IPS-18c (cell line): ENCODE results near the gene IFNAR1.
A peak's percentile ranks its signal among the peaks of the same experiment; 100 is the strongest.

Source experiments
- H3K4me3 ChIP-seq: 2 replicates; pipeline ENCODE4 v1.7.0; 2013; ENCODE audit warnings: low read depth, mild to moderate bottlenecking, low read length, moderate library complexity; ENCODE audit not compliant: insufficient read depth
- H3K9me3 ChIP-seq: one replicate; pipeline ENCODE4 v1.6.1; 2013; ENCODE audit warnings: mild to moderate bottlenecking, low read length, moderate library complexity; ENCODE audit not compliant: control insufficient read depth, insufficient read depth

Gene IFNAR1

GRCh38 chr21:33402001-33402979 is 77.5 kb downstream of the IFNAR1 start:
- peak overlapping the region; percentile 43; the same call in 1 of the 2 replicates for H3K4me3 ChIP-seq
- no peaks in the 10 kb centered on the region for H3K9me3 ChIP-seq

DNA sequence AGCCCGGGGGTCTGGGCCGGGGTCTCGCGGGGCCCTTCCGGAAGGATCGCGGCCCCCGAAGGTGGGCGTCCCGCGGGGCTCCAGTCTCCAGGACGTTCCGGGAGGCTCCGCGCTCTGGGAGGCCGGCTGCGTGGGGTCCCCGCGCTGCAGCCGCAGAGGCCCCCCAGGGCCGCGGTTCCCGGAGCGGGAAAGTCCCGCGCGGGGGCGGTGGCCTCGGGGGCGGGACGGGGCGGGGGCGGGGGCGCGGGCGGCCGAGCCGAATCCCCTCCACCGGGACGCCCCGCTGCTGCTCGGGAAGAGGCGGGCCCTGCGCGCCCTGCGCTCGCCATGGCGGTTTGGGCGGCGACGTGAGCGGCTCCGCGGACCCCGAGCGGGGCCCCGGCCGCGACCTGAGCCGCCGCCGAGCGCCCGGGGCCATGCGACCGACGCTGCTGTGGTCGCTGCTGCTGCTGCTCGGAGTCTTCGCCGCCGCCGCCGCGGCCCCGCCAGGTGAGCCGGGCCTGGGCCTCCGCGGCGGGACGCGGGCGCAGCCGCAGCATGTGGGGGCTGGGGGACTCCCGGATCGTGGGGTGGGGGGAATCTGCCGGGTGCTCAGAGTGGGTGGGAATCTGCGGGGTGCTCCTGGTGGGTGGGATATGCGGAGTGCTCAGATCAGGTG is 78.5 kb downstream of the IFNAR1 start, which contains the start of gene IFNGR2:
Gene IFNGR2, plus strand, starts transcription at position 286 of the 658 bp plus-strand sequence. Its CDS starts 131 bp downstream, at position 417.
- Histone ChIP-seq H3K9me3 (no peaks in the 10 kb centered on the region), H3K4me3 (peak within 1 kb of the TSS; percentile 75)

DNA sequence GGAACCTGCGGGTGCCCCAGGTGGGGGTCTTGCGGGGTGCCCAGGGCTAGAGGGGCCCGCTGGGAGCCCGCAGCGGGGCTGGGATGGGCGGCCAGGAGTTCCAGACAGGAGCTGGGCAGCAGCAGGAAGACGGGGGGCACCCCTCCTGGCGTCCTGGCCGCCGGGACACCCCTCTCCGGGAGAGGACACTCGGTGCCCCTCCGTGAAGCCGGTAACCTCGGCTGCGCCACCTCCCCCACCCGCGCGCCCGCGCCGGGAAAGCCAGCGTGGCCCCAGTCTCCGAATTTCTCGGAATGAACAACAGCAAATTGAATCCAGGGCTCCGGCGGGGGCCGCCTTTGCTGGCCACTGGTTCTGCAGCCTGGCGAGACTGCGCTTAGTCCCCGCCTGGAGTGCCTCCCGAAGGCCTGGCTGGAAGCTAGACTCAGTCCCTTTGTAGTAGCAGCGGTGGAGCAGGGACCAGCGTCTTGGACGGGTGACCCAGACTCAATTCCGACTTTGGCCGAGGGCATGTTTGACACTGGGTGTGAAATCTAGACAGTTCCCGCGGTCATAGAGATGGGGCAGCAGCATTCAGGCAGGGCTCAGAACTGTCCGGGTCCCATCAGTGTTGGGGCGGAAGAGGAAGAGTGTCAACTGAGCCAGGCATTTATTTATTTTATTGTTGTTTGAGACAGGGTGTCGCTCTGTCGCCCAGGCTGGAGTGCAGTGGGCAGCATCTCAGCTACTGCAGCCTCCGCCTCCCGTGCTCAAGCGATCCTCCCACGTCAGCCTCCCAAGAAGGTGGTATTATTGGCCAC is 79.2 kb downstream of the IFNAR1 start:
- H3K4me3 ChIP-seq, result peak overlapping the region; percentile 75

DNA sequence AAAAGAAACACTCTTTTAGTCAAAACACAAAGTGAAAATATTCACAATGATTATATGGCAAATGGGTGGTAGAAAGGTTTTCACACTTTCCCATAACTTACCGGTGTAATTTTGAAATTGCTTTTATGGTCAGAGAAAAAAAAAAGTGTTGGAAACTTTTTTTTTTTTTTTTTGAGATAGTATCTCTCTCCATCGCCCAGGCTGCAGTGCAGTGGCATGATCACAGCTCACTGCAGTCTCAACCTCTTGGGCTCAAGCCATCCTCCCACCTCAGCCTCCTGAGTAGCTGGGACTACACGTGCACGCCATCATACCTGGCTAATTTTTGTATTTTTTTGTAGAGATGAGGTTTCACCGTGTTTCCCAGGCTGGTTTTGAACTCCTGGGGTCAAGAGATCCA is 81.7 kb downstream of the IFNAR1 start:
- Histone ChIP-seq H3K9me3 (no peaks in the 10 kb centered on the region), H3K4me3 (no peak overlapping the region)

More for the DNA sequence above, 79.2 kb downstream of the IFNAR1 start:
- H3K9me3 ChIP-seq, result no peaks in the 10 kb centered on the region
